Activated CD4-positive, alpha-beta T cell treated with anti-CD3 and anti-CD28 coated beads, Interleukin-2, amount 10 ng/mL, durations not matched to agents 7 days and 5 days (primary cell): Measurements from ENCODE around the gene GABBR1. TPM values are rescaled to one million over a fixed set of nuclear protein-coding genes. Genes with fewer than 3 reads are reported as not detected.

Experiments
- CTCF ChIA-PET: fragments of 350-600 bp; sonication (Branson Sonifier 250); formaldehyde crosslinking; loops from one replicate; lab custom pipeline; 2021; ENCODE audit warnings: antibody characterized with exemption; lab: Charles Lee
- POLR2A ChIA-PET: fragments of 350-600 bp; sonication (Branson Sonifier 250); formaldehyde crosslinking; loops from one replicate; lab custom pipeline; 2021; ENCODE audit warnings: antibody characterized with exemption; lab: Charles Lee
- DNase-seq: peaks from one replicate; pipeline ENCODE4 v3.0.0-alpha.2; 2020
- H3K27ac Mint-ChIP-seq: one replicate; pipeline ENCODE4 v1.8.0; 2021; ENCODE audit warnings: mild to moderate bottlenecking, moderate library complexity, mixed read lengths
- H3K27me3 Mint-ChIP-seq: one replicate; pipeline ENCODE4 v1.8.0; 2021; ENCODE audit warnings: mixed read lengths
- H3K36me3 Mint-ChIP-seq: one replicate; pipeline ENCODE4 v1.8.0; 2021; ENCODE audit warnings: low read depth, mixed read lengths
- H3K4me1 Mint-ChIP-seq: one replicate; pipeline ENCODE4 v1.8.0; 2021; ENCODE audit warnings: mixed read lengths
- H3K4me3 Mint-ChIP-seq: one replicate; pipeline ENCODE4 v1.8.0; 2021; ENCODE audit warnings: mild to moderate bottlenecking, moderate library complexity, mixed read lengths
- H3K9me3 Mint-ChIP-seq: one replicate; pipeline ENCODE4 v1.8.0; 2021; ENCODE audit warnings: mixed read lengths
- total RNA-seq, 2 experiments: library from RNA; stranded (reverse); gene quantifications; one replicate each; pipeline ENCODE4 v1.2.3, GENCODE V29; 2021

Gene GABBR1
- total RNA-seq, 2 experiments from 2014 or later = 48.5 to 50.5 TPM

DNA sequence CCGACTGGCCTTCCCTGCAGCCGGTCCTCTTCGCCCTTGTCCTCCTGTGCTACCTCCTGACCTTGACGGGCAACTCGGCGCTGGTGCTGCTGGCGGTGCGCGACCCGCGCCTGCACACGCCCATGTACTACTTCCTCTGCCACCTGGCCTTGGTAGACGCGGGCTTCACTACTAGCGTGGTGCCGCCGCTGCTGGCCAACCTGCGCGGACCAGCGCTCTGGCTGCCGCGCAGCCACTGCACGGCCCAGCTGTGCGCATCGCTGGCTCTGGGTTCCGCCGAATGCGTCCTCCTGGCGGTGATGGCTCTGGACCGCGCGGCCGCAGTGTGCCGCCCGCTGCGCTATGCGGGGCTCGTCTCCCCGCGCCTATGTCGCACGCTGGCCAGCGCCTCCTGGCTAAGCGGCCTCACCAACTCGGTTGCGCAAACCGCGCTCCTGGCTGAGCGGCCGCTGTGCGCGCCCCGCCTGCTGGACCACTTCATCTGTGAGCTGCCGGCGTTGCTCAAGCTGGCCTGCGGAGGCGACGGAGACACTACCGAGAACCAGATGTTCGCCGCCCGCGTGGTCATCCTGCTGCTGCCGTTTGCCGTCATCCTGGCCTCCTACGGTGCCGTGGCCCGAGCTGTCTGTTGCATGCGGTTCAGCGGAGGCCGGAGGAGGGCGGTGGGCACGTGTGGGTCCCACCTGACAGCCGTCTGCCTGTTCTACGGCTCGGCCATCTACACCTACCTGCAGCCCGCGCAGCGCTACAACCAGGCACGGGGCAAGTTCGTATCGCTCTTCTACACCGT lies 79.5 kb downstream of the GABBR1 start:
- ChIA-PET POLR2A (no interaction called here), CTCF (interaction anchor here (1.8 kb wide), 1 partner anchor 96 kb away, joined by 4 read pairs; no protein-coding TSS in a partner anchor)
- Mint-ChIP-seq H3K4me1 (peaks cover 18% of the 10 kb centered on the region), H3K27ac (peak overlapping the region; percentile 81), H3K36me3 (peaks cover 3% of the 10 kb centered on the region), H3K9me3 (peaks cover 2% of the 10 kb centered on the region), H3K4me3 (peak overlapping the region; percentile 62), H3K27me3 (peaks cover 76% of the 10 kb centered on the region)
- DNase-seq = peak; percentile 9

DNA sequence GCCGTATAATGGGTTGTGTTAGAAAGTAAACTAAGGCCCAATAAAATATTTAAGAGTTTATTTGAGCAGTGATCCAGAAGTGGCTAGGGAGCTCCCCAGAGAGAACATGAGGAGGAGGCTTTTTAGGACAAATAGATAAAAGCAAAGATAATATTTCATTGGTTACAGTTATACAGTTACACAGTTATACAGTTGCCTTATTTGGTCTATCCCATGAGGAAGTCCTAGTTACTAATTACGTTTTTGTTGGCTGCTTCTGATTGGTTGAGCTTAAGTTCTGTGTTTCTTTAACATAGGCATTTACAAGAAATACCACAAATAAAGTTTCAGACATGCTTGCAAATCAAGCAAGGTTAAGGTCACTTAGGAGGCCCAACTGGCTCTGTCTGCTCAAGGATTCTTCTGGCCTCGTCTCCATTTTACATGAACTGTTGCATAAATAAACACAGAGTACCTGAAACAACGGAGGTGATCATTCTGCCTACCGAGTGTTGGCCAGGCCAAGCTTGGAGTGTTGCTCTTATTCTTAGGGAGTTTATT lies 80.4 kb downstream of the GABBR1 start:
- peak; percentile 39 for DNase-seq
- Mint-ChIP-seq H3K27ac (peak overlapping the region; percentile 81), H3K4me3 (no peak overlapping the region), H3K9me3 (peaks cover 2% of the 10 kb centered on the region), H3K4me1 (peaks cover 23% of the 10 kb centered on the region), H3K36me3 (peaks cover 3% of the 10 kb centered on the region), H3K27me3 (peaks cover 80% of the 10 kb centered on the region)
- ChIA-PET CTCF (interaction anchor here (1.8 kb wide), 1 partner anchor 97 kb away, joined by 4 read pairs; no protein-coding TSS in a partner anchor), POLR2A (no interaction called here)

- ChIA-PET CTCF (no interaction called here), POLR2A (no interaction called here)
- H3K4me3 Mint-ChIP-seq = no peak overlapping the region
- H3K36me3 Mint-ChIP-seq = no peaks in the 10 kb centered on the region
- H3K4me1 Mint-ChIP-seq = peaks cover 5% of the 10 kb centered on the region
- no peak overlapping the region for H3K27ac Mint-ChIP-seq
- peaks cover 2% of the 10 kb centered on the region for H3K9me3 Mint-ChIP-seq
- DNase-seq = no peak
- H3K27me3 Mint-ChIP-seq = peaks cover 59% of the 10 kb centered on the region
These were observed 85.4 kb downstream of the GABBR1 start for GRCh38 chr6:29547573-29547972.

DNA sequence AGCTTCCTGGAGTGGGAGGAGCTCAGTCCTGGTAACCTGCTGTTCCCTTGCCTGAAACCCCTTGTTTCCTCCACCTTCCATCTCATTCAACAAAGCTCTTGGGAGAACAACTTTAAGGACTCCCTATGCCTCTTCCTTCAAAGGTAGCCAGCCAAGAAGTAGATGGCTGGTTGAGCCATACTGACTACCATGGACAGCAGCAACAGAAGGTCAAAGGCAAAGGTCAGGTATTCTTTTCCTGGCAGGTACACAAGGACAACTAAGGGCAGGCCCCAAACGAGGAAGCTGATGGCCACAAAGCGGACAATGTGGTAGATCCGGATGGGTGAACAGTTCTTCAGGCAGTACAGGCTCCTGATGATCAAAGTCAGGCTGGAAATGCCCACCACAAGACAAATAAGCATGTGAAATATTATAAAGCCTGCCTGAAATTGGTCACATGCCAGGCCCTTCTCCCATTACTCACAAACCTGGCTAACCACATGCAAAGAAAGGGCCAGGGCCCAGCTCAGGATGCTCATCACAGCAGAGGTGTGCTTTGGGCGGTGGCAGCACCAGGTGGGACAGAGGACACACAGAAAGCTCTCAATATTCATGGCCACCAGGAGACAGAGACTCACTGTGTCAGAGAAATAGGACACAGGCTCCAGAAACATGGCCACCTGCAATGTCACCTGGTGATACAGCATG lies 95.1 kb downstream of the GABBR1 start:
- no peak for DNase-seq
- ChIA-PET CTCF (no interaction called here), POLR2A (no interaction called here)
- no peaks in the 10 kb centered on the region for H3K36me3 Mint-ChIP-seq
- no peaks in the 10 kb centered on the region for H3K9me3 Mint-ChIP-seq
- H3K27ac Mint-ChIP-seq = no peak overlapping the region
- peaks cover 10% of the 10 kb centered on the region for H3K27me3 Mint-ChIP-seq
- H3K4me3 Mint-ChIP-seq = no peak overlapping the region
- no peaks in the 10 kb centered on the region for H3K4me1 Mint-ChIP-seq

DNA sequence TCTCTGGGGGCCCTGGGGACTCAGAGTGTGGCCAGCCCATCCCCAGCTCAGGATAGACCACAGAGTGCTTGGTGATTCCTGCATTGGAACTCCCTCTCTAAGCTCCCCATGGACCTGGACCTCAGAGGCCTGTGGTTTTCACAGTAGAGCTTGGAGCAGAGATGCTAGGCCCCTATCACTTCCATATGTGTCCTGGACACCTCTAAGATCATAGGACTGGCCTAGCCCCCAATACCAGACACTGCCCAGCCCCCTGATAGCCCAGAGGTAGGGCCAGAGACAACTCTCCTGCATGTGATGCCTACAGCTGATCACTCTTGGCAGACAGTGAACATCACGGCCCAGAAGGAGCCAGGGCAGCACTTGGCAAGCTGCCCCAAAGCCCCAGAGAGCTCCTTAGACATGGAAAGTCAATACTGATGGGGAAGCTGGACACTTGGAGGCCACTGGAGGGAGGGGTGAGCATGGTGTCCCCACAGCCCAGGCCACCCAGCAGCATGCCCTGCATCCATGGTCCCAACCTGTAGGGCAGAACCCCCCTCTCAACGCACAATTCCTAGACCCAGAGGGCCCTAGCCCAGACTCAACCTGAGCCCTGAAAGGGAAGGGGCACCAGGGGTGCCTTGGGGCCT lies 100.5 kb downstream of the GABBR1 start:
- Mint-ChIP-seq H3K4me3 (no peak overlapping the region), H3K9me3 (no peaks in the 10 kb centered on the region), H3K36me3 (no peaks in the 10 kb centered on the region), H3K4me1 (no peaks in the 10 kb centered on the region), H3K27ac (no peak overlapping the region), H3K27me3 (peaks cover 2% of the 10 kb centered on the region)
- ChIA-PET POLR2A (no interaction called here), CTCF (no interaction called here)
- no peak for DNase-seq

- H3K27ac Mint-ChIP-seq = no peak overlapping the region
- ChIA-PET CTCF (no interaction called here), POLR2A (no interaction called here)
- H3K4me1 Mint-ChIP-seq = no peaks in the 10 kb centered on the region
- no peaks in the 10 kb centered on the region for H3K36me3 Mint-ChIP-seq
- no peaks in the 10 kb centered on the region for H3K9me3 Mint-ChIP-seq
- DNase-seq = no peak
- no peak overlapping the region for H3K4me3 Mint-ChIP-seq
- peaks cover 4% of the 10 kb centered on the region for H3K27me3 Mint-ChIP-seq
These were observed 101.3 kb downstream of the GABBR1 start for GRCh38 chr6:29531668-29532067.

DNA sequence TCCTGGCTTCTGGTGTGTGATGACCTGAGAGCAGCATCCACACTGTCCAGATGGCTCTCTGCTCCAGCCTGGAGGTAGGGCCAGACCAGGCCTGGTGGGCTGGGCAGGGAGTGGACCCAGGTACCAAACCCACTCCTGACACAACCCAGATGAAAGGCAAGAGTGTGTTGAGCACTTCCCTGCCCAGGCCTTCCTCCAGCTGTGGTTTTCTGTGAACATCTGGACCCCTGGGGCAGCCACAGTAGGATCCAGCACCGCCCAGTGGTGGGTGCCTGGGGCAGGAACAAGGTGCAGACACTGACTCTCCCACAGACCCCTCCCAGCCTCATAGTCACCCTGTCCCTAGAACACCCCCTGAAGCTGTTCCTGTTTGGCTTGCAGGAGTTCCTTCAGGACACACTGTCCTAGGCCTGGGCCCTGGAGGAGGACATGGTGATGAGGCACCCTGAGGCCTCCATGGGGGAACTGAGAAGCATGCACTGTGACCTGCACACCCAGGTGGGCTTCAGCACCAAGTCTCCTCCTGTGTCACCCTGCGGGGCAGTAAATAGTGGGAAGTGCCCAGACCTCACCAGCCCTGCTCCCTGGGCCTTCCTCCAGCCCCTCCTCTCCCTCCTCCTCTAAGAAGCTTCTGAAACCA lies 102.2 kb downstream of the GABBR1 start:
- H3K27me3 Mint-ChIP-seq = peaks cover 8% of the 10 kb centered on the region
- DNase-seq = no peak
- H3K4me1 Mint-ChIP-seq = no peaks in the 10 kb centered on the region
- no peak overlapping the region for H3K4me3 Mint-ChIP-seq
- no peaks in the 10 kb centered on the region for H3K36me3 Mint-ChIP-seq
- H3K9me3 Mint-ChIP-seq = no peaks in the 10 kb centered on the region
- no peak overlapping the region for H3K27ac Mint-ChIP-seq
- ChIA-PET POLR2A (no interaction called here), CTCF (interaction anchor here (0.7 kb wide), 1 partner anchor 63 kb away, joined by 3 read pairs; no protein-coding TSS in a partner anchor)

DNA sequence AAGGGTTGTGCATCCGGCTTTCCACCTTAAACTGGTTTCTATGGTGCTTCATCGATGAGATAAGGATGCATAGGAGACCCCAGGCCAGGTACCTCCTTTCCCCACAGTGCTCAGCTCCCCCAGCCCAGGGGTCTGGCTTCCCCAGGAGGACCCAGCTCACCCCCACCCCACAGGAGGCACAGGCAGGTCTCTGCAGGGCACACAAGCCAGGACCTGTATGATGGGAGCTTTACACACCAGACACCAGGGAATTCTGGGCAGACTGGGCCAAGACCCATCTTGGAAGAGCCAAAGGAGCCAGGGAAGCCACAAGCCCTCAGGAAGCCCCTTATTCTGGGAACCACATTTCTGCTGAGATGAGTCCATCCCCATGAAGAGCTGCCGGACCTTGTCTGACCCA lies 103.0 kb downstream of the GABBR1 start:
- no peak for DNase-seq
- H3K27me3 Mint-ChIP-seq = peaks cover 15% of the 10 kb centered on the region
- H3K4me3 Mint-ChIP-seq = no peak overlapping the region
- H3K36me3 Mint-ChIP-seq = no peaks in the 10 kb centered on the region
- no peak overlapping the region for H3K27ac Mint-ChIP-seq
- CTCF ChIA-PET = no interaction called here
- no peaks in the 10 kb centered on the region for H3K4me1 Mint-ChIP-seq
- POLR2A ChIA-PET = no interaction called here
- peaks cover 3% of the 10 kb centered on the region for H3K9me3 Mint-ChIP-seq

GRCh38 chr6:29528988-29529560 lies 103.9 kb downstream of the GABBR1 start:
- H3K36me3 Mint-ChIP-seq = no peaks in the 10 kb centered on the region
- peaks cover 3% of the 10 kb centered on the region for H3K9me3 Mint-ChIP-seq
- ChIA-PET POLR2A (no interaction called here), CTCF (no interaction called here)
- H3K27ac Mint-ChIP-seq = no peak overlapping the region
- no peaks in the 10 kb centered on the region for H3K4me1 Mint-ChIP-seq
- no peak for DNase-seq
- peaks cover 20% of the 10 kb centered on the region for H3K27me3 Mint-ChIP-seq
- no peak overlapping the region for H3K4me3 Mint-ChIP-seq

GRCh38 chr6:29528300-29528931 lies 104.6 kb downstream of the GABBR1 start:
- peaks cover 23% of the 10 kb centered on the region for H3K27me3 Mint-ChIP-seq
- H3K4me3 Mint-ChIP-seq = no peak overlapping the region
- no peaks in the 10 kb centered on the region for H3K36me3 Mint-ChIP-seq
- H3K4me1 Mint-ChIP-seq = no peaks in the 10 kb centered on the region
- POLR2A ChIA-PET = no interaction called here
- CTCF ChIA-PET = no interaction called here
- H3K27ac Mint-ChIP-seq = no peak overlapping the region
- peaks cover 3% of the 10 kb centered on the region for H3K9me3 Mint-ChIP-seq
- DNase-seq = no peak

- no peak for DNase-seq
- Mint-ChIP-seq H3K4me3 (no peak overlapping the region), H3K27me3 (peaks cover 28% of the 10 kb centered on the region), H3K9me3 (peaks cover 3% of the 10 kb centered on the region), H3K4me1 (no peaks in the 10 kb centered on the region), H3K27ac (no peak overlapping the region), H3K36me3 (no peaks in the 10 kb centered on the region)
- ChIA-PET CTCF (no interaction called here), POLR2A (no interaction called here)
These were observed 105.4 kb downstream of the GABBR1 start for GRCh38 chr6:29527564-29527963.

- Mint-ChIP-seq H3K36me3 (no peaks in the 10 kb centered on the region), H3K27ac (no peak overlapping the region), H3K4me3 (no peak overlapping the region), H3K4me1 (no peaks in the 10 kb centered on the region), H3K9me3 (peaks cover 3% of the 10 kb centered on the region), H3K27me3 (peaks cover 29% of the 10 kb centered on the region)
- POLR2A ChIA-PET = no interaction called here
- no peak for DNase-seq
- CTCF ChIA-PET = no interaction called here
These were observed 105.9 kb downstream of the GABBR1 start for GRCh38 chr6:29527126-29527525.
